PC-9 (cell line): Measurements from ENCODE around the gene CCDC91. TPM values are rescaled to one million over a fixed set of nuclear protein-coding genes. Genes with fewer than 3 reads are reported as not detected.

Experiments used
- BruUV-seq: library from RNA; stranded (reverse); fragments of 400-500 nt; replicated peaks from 2 replicates; lab custom pipeline; 2021; lab: Mats Ljungman, UMichigan
- CTCF ChIA-PET: fragments of 300-600 bp; sonication (Branson Sonifier 250); formaldehyde crosslinking; loops from one replicate; lab custom pipeline; 2022; ENCODE audit warnings: antibody characterized with exemption; lab: Charles Lee
- POLR2A ChIA-PET: fragments of 300-600 bp; sonication (Branson Sonifier 250); formaldehyde crosslinking; loops from one replicate; lab custom pipeline; 2022; ENCODE audit warnings: antibody characterized with exemption; ENCODE audit not compliant: unreplicated experiment; lab: Charles Lee
- DNase-seq, 2 experiments: peaks; one replicate each; pipeline versions ENCODE4 v3.0.0 to v3.0.0-alpha.2; 2015 to 2022; ENCODE audit warnings: mixed read lengths in 1 of 2
- H2AFZ ChIP-seq: fragments of 200-600 bp; sonication (generic); 2 replicates; pipeline ENCODE4 v1.8.1; 2017; ENCODE audit warnings: antibody characterized with exemption
- H3F3A ChIP-seq: fragments of 200-600 bp; sonication (generic); 2 replicates; pipeline ENCODE4 v1.8.1; 2017; ENCODE audit warnings: antibody characterized with exemption, mild to moderate bottlenecking, low read depth; ENCODE audit not compliant: insufficient read depth
- H3K27ac ChIP-seq: fragments of 200-600 bp; sonication (generic); 2 replicates; pipeline ENCODE4 v1.6.1; 2016; ENCODE audit warnings: mixed run types
- H3K27me3 ChIP-seq: fragments of 200-600 bp; sonication (generic); 2 replicates; pipeline ENCODE4 v1.6.1; 2016; ENCODE audit warnings: low read depth, mixed run types; ENCODE audit not compliant: insufficient read depth
- H3K36me3 ChIP-seq: fragments of 200-600 bp; sonication (generic); 2 replicates; pipeline ENCODE4 v1.6.1; 2016; ENCODE audit warnings: low read depth, mixed run types
- H3K4me1 ChIP-seq: fragments of 200-600 bp; sonication (generic); replicated peaks from 2 replicates; pipeline ENCODE4 v1.6.1; 2016; ENCODE audit warnings: mixed run types; ENCODE audit not compliant: insufficient read depth
- H3K4me2 ChIP-seq: fragments of 200-600 bp; sonication (generic); 2 replicates; pipeline ENCODE4 v1.6.1; 2017; ENCODE audit warnings: mixed run types
- H3K4me3 ChIP-seq: fragments of 200-600 bp; sonication (generic); 2 replicates; pipeline ENCODE4 v1.6.1; 2016; ENCODE audit warnings: mixed run types
- H3K79me2 ChIP-seq: fragments of 200-600 bp; sonication (generic); 2 replicates; pipeline ENCODE4 v1.6.1; 2017; ENCODE audit warnings: low read depth, mixed run types
- H3K9me2 ChIP-seq: fragments of 200-600 bp; sonication (generic); 2 replicates; pipeline ENCODE4 v1.8.1; 2017; ENCODE audit warnings: mild to moderate bottlenecking; ENCODE audit not compliant: insufficient read depth
- H3K9me3 ChIP-seq: fragments of 200-600 bp; sonication (generic); 2 replicates; pipeline ENCODE4 v1.8.1; 2016; ENCODE audit warnings: low read depth; ENCODE audit not compliant: insufficient read depth
- H4K20me1 ChIP-seq: fragments of 200-600 bp; sonication (generic); 2 replicates; pipeline ENCODE4 v1.8.1; 2017; ENCODE audit not compliant: insufficient read depth
- CTCF ChIP-seq: fragments of 200-600 bp; sonication (generic); conservative IDR thresholded peaks from 2 replicates; pipeline ENCODE4 v1.6.1; 2017; ENCODE audit warnings: mixed run types, antibody characterized with exemption, mild to moderate bottlenecking, moderate library complexity
- EZH2 ChIP-seq: fragments of 200-600 bp; sonication (generic); IDR thresholded peaks from 2 replicates; pipeline ENCODE4 v1.8.0; 2017; ENCODE audit warnings: antibody characterized with exemption, low read depth
- intact Hi-C: fragments of 100-400 bp; cut with micrococcal nuclease; formaldehyde crosslinking; loops from one replicate; pipeline ENCODE4 v1.10.0; 2022; ENCODE audit not compliant: unreplicated experiment
- total RNA-seq: library from RNA; stranded (reverse); gene quantifications from 2 replicates; pipeline ENCODE4 v1.2.3, GENCODE V29; 2021

Gene CCDC91
- total RNA-seq, 1 experiment from 2014 or later = 38.9 TPM

DNA sequence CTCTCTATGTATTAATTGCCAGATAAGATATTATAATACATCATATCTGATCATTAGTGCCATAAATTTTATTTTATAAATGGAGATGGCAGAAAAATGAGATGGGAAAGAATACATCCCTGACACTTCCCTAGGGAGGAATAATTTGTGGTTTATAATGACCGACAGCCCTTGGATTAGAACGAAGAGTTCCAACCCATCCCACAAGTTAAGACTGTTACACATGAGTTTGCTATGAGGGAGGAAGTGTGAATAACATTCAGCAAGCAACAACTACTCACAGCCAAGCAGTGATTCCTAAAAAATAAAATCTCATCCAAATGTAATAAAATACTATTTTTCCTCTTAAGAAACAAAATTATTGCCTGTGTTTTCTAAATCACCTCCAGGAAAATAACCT, 299.0 kb downstream of the CCDC91 start:
- Histone ChIP-seq H3K4me1 (no peaks in the 10 kb centered on the region), H3K79me2 (no peaks in the 10 kb centered on the region), H3K4me3 (no peak overlapping the region), H3K36me3 (no peaks in the 10 kb centered on the region), H3K27ac (no peak overlapping the region), H3K9me2 (no peaks in the 10 kb centered on the region), H2AFZ (no peak overlapping the region), H3K27me3 (no peaks in the 10 kb centered on the region), H3F3A (no peaks in the 10 kb centered on the region), H3K4me2 (no peak overlapping the region), H3K9me3 (no peaks in the 10 kb centered on the region), H4K20me1 (no peaks in the 10 kb centered on the region)
- intact Hi-C loops = no loop called here
- no TSS peak for BruUV-seq
- POLR2A ChIA-PET = no interaction called here
- CTCF ChIA-PET = no interaction called here
- DNase-seq = no peak
- TF ChIP-seq CTCF (no peak), EZH2 (no peak)

DNA sequence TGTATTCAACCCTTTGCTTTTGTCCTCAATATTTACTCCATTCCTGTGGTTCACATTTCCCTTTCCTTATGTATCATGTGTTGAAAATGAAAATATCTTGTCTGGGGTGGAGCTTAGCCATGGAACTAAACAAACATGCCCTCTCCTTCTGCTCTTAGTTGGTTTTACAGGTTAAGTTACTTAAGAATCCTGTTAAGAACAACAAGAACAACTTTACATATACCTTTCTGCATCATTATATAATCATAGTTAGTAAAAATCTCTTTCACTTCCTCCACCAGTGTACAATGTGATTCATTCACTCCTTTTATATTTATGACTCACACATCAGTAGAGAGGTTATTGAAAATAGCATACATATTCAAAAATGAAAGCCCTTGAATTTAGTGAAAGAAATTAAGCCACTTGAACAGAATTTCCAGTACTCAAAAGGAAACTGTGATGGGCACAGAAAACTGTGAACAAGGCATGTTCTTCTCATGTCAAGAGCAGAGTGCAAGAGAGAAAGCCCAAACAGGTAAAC, 307.7 kb downstream of the CCDC91 start:
- peak overlapping the region; percentile 63 for H3K27ac ChIP-seq

GRCh38 chr12:28498850-28499249, 308.6 kb downstream of the CCDC91 start:
- peaks cover 10% of the 10 kb centered on the region for H3F3A ChIP-seq
- no peaks in the 10 kb centered on the region for H3K36me3 ChIP-seq
- ChIA-PET POLR2A (interaction anchor here (0.6 kb wide), 1 partner anchor 27 kb away, joined by 11 read pairs; no protein-coding TSS in a partner anchor), CTCF (no interaction called here)
- no peaks in the 10 kb centered on the region for H3K79me2 ChIP-seq
- no peaks in the 10 kb centered on the region for H3K9me2 ChIP-seq
- H3K4me3 ChIP-seq = no peak overlapping the region
- no peak overlapping the region for H3K27ac ChIP-seq
- H3K27me3 ChIP-seq = no peaks in the 10 kb centered on the region
- no peak overlapping the region for H2AFZ ChIP-seq
- H4K20me1 ChIP-seq = no peaks in the 10 kb centered on the region
- H3K4me2 ChIP-seq = no peak overlapping the region
- DNase-seq = no peak
- intact Hi-C loops = no loop called here
- BruUV-seq = no TSS peak
- peaks cover 17% of the 10 kb centered on the region for H3K4me1 ChIP-seq
- no peak for TF ChIP-seq CTCF
- TF ChIP-seq EZH2 = no peak
- H3K9me3 ChIP-seq = 0 out of 2 replicates have a peak, but pooled peaks cover 4% of the 10 kb centered on the region

More for the DNA sequence above, 307.7 kb downstream of the CCDC91 start:
- Histone ChIP-seq H3K9me3 (0 out of 2 replicates have a peak, but pooled peaks cover 4% of the 10 kb centered on the region), H3K4me2 (peak overlapping the region; percentile 32), H3K36me3 (no peaks in the 10 kb centered on the region), H3K9me2 (no peaks in the 10 kb centered on the region), H4K20me1 (no peaks in the 10 kb centered on the region), H3K4me1 (peaks cover 17% of the 10 kb centered on the region), H2AFZ (no peak overlapping the region), H3F3A (peaks cover 10% of the 10 kb centered on the region), H3K27me3 (no peaks in the 10 kb centered on the region), H3K79me2 (no peaks in the 10 kb centered on the region), H3K4me3 (0 out of 2 replicates have a peak overlapping the region, but pooled peaks have one; percentile 3)
- DNase-seq = peak; percentile 4 to 81
- no peak for TF ChIP-seq CTCF
- no peak for TF ChIP-seq EZH2
- BruUV-seq = no TSS peak
- CTCF ChIA-PET = no interaction called here
- intact Hi-C loops = no loop called here
- POLR2A ChIA-PET = no interaction called here
